Esophagus squamous epithelium (tissue), 5 donors: Measurements from ENCODE around the gene NUP210L. TPM values are rescaled to one million over a fixed set of nuclear protein-coding genes. Genes with fewer than 3 reads are reported as not detected.

ENCODE experiments used
- DNase-seq: peaks from one replicate; lab custom pipeline; 2025; lab: John Stamatoyannopoulos, UW
- H3K27ac ChIP-seq, 4 donors: fragments of 200-600 bp; sonication (generic); one replicate each; pipeline ENCODE4 v1.5.1; 2016 to 2019; ENCODE audit warnings: mild to moderate bottlenecking in 1 of 4
- H3K27me3 ChIP-seq, 4 donors: fragments of 200-600 bp; sonication (generic); 1 replicate in 3 of 4; 2 replicates in 1 of 4; pipeline versions ENCODE4 v1.5.1 to v1.6.0; 2017 to 2021; ENCODE audit warnings: antibody characterized with exemption in 1 of 4
- H3K36me3 ChIP-seq, 3 donors: fragments of 200-600 bp; sonication (generic); one replicate each; pipeline ENCODE4 v1.5.1; 2016 to 2019
- H3K4me1 ChIP-seq, 3 donors: fragments of 200-600 bp; sonication (generic); one replicate each; pipeline ENCODE4 v1.5.1; 2017 to 2019
- H3K4me3 ChIP-seq, 4 donors: fragments of 200-600 bp; sonication (generic); 1 replicate in 3 of 4; 2 replicates in 1 of 4; pipeline ENCODE4 v1.5.1; 2016 to 2019; ENCODE audit warnings: mild to moderate bottlenecking in 2 of 4, moderate library complexity in 1 of 4
- H3K9me3 ChIP-seq, 3 donors: fragments of 200-600 bp; sonication (generic); one replicate each; pipeline ENCODE4 v1.5.1; 2016 to 2019
- POLR2A ChIP-seq, 4 donors: fragments of 450-650 bp; IDR thresholded peaks; one replicate each; pipeline ENCODE4 v1.6.1; 2017; ENCODE audit warnings: antibody characterized with exemption in 4 of 4, mild to moderate bottlenecking in 4 of 4, moderate library complexity in 3 of 4
- WGBS, 2 donors: methylation state at CpG; one replicate each; pipeline ENCODE4 v1.1.5; 2018; 5-methylcytosine and 5-hydroxymethylcytosine counted together
- intact Hi-C: fragments of 100-400 bp; cut with DNase I; formaldehyde crosslinking; loops from one replicate; pipeline ENCODE4 v1.15.0; 2022
- total RNA-seq, 4 donors: library from RNA; depleted of rRNA; stranded (reverse); fragments of >200 nt; gene quantifications; one replicate each; pipeline ENCODE4 v1.1.0, GENCODE V29; 2016
- TF ChIP-seq, protein P1 (sequence below), 6 experiments: fragments of 450-650 bp in 4 of 6; fragments of 200-600 bp in 2 of 6; sonication (generic) in 2 of 6; IDR thresholded peaks; one replicate each; pipeline ENCODE4 v1.5.1; 2016 to 2019; ENCODE audit warnings: antibody characterized with exemption in 6 of 6, mild to moderate bottlenecking in 4 of 6, moderate library complexity in 4 of 6
- donor health status: DM: yes; HTN: yes; CAD: no.

Gene NUP210L
- total RNA-seq, 4 donors from 2014 or later, result 0.09 to 0.19 TPM; not detected in 2

DNA sequence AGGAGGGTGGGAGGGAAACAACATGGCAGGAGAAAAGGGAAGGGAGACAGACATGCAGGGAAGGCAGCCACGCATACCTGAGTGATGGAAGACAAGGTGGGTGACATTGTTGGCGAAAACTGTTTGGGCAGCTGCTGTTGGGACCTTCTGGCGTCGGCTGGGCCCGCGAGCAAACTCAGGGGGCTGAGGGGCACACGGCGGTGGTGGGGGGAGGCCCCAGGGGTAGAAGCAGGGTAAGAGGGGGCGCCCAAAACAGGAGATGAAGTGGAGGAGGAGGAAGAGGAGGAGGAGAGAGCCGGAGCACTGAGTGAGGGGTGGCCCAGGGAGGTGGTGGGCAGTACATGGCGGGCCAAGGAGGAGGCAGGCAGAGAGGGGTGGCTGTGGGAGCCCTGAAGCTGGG is 203.7 kb downstream of the NUP210L start:
- Histone ChIP-seq H3K4me3 (no peak overlapping the region), H3K4me1 (peaks cover 9 to 32% (median 13%) of the 10 kb centered on the region in 3 donors), H3K27me3 (no peaks in the 10 kb centered on the region), H3K27ac (no peak overlapping the region), H3K36me3 (peaks cover 35 to 81% (median 49%) of the 10 kb centered on the region in 3 donors), H3K9me3 (no peaks in the 10 kb centered on the region)
- DNase-seq, result no peak
- WGBS, 2 donors, result 89 to 95% methylated on average over 11 of the region's 11 CpGs
- intact Hi-C loops, result no loop called here
- no peak for TF ChIP-seq POLR2A (IDR thresholded peaks at IDR 0.05)
- TF ChIP-seq, protein P1, sequence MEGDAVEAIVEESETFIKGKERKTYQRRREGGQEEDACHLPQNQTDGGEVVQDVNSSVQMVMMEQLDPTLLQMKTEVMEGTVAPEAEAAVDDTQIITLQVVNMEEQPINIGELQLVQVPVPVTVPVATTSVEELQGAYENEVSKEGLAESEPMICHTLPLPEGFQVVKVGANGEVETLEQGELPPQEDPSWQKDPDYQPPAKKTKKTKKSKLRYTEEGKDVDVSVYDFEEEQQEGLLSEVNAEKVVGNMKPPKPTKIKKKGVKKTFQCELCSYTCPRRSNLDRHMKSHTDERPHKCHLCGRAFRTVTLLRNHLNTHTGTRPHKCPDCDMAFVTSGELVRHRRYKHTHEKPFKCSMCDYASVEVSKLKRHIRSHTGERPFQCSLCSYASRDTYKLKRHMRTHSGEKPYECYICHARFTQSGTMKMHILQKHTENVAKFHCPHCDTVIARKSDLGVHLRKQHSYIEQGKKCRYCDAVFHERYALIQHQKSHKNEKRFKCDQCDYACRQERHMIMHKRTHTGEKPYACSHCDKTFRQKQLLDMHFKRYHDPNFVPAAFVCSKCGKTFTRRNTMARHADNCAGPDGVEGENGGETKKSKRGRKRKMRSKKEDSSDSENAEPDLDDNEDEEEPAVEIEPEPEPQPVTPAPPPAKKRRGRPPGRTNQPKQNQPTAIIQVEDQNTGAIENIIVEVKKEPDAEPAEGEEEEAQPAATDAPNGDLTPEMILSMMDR (IDR thresholded peaks at IDR 0.05), result no peak

DNA sequence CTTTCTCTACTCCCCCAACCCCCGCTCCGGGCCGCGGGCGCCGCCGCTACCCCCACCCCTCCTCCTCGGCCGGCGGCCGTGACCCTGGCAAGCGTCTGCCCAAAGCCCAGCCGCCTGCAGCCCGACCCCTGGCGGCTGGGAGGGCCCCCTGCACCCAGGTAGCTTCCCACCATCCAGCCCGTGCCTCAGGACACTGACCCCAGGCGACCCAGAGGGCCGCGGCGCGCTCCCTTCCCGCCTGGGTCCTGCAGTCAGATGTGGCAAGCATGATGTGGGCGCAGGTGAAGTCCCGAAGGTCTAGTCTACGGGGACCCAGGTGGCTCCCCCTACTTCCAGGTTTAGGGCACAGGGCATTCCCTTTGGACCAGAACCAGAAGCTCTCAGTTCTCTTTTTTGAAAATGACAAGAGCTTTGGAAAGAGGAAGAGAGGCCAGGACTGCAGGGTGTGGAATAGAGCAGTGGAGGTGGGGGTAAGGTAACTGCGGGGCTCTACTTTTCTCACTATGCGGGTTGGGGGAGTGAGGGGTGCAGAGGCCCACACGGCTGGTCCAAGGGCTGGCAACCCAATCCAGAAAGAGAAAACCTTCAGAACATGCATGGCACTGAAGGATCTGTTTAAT is 208.1 kb downstream of the NUP210L start, which contains the start of gene DENND4B:
DENND4B (minus strand) TSS at position 97 of the 620 bp plus-strand sequence. CDS start 2,344 bp downstream, outside the sequence.
- peaks cover 14 to 39% (median 21%) of the 10 kb centered on the region in 3 donors for H3K4me1 ChIP-seq
- DNase-seq, result no peak
- H3K27ac ChIP-seq, result peak within 1 kb of the TSS; percentile 91 to 100 (median 96)
- no peak for TF ChIP-seq POLR2A (IDR thresholded peaks at IDR 0.05)
- TF ChIP-seq, protein P1 (IDR thresholded peaks at IDR 0.05), result peak; percentile 90 to 99 (median 94)
- 30 to 38% methylated on average over 5 to 8 of the region's 28 CpGs for WGBS, 2 donors
- H3K4me3 ChIP-seq, result peak within 1 kb of the TSS; percentile 77 to 100 (median 90)
- no peaks in the 10 kb centered on the region for H3K9me3 ChIP-seq
- no peaks in the 10 kb centered on the region for H3K27me3 ChIP-seq
- H3K36me3 ChIP-seq, result peaks cover 10 to 69% (median 43%) of the 10 kb centered on the region in 3 donors
- intact Hi-C loops, result no loop called here

DNA sequence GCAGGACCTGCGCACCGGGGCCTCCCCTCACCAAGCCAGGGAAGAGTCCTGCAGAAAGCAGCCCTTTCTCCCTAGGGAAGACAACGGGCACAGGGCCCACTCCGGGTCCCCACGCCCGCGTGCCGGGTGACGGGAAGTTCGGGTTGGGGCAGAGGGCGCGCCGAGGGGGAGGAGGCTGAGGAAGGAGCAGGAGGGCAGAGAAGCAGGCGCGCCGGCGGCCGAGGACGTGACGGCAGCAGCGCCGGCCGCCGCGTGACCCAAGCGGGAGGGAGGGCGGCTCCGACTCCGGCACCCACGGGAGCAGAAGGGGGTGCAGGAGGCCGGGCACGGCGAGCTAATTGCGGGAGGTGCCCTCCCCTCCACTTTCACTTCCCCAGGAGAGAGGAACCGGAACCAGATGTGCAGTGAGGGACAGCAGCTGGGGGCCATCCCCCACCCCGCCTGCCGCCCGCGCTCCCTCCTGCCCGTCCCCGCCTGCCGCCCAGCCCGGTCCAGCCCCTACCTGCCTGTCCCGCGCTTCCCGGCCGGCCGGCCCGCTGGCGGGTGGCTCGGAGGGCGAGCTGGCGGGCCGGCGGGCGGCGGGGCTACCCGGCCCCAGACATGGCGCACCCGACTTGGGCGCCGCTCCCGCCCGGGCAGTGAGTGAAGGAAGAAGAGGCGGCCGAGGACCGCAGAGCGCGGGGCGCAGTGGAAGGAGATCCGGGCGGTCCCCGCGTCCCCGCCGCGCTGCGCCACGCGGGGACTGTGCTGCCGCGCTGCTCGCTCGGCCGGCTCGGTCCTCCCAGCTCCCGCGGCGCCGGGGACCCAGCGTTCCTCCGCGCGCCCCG is 208.9 kb downstream of the NUP210L start:
- TF ChIP-seq POLR2A (IDR thresholded peaks at IDR 0.05), result peak in 2 of 4 donors; percentile 31 to 48
- TF ChIP-seq, protein P1 (IDR thresholded peaks at IDR 0.05), result no peak
- Histone ChIP-seq H3K9me3 (no peaks in the 10 kb centered on the region), H3K36me3 (peaks cover 3 to 69% (median 37%) of the 10 kb centered on the region in 3 donors), H3K4me1 (peaks cover 14 to 39% (median 21%) of the 10 kb centered on the region in 3 donors), H3K27me3 (no peaks in the 10 kb centered on the region), H3K4me3 (peak overlapping the region; percentile 77 to 100 (median 90)), H3K27ac (peak overlapping the region; percentile 91 to 100 (median 96))
- DNase-seq, result peak; percentile 72
- 0 to 5% methylated on average over 4 to 13 of the region's 95 CpGs for WGBS, 2 donors
- intact Hi-C loops, result no loop called here

DNA sequence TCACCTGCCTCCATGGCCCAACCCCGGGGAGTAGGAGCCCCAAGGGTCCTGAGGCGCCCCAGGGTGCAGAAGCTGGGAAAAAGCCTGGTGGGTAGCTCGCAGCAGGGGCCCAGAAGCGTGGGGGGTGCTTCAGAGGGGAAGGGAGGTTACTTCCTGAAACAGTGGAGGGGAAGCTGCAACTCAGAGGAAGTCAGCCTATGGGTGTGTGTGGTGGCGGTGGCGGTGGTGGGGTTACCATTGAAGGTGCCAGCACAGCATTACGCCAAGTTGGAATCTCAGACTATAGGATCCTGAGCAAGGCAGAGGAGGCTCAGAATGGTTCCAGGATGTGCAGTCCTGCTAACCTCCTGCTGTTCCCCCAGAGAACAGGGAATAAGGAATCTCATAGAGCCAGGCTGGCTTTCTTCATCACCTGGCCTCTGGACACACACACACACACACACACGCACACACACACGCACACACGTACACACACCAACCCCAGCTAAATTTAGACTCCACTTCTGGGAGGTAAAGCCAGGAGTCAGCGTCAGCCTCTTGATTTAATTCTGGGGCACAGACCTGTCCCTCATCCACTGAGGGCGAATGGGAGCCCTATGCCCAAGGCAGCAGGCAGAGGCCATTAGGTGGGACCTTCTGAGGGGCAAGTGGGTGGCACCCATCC is 209.6 kb downstream of the NUP210L start:
- TF ChIP-seq, protein P1 (IDR thresholded peaks at IDR 0.05), result no peak
- TF ChIP-seq POLR2A (IDR thresholded peaks at IDR 0.05), result peak in 1 of 4 donors; percentile 39
- no peak for DNase-seq
- H3K4me1 ChIP-seq, result peaks cover 14 to 39% (median 21%) of the 10 kb centered on the region in 3 donors
- WGBS, 2 donors, result 17 to 22% methylated on average over 8 to 9 of the region's 12 CpGs
- no peaks in the 10 kb centered on the region for H3K27me3 ChIP-seq
- peak overlapping the region; percentile 91 to 100 (median 96) for H3K27ac ChIP-seq
- peaks cover 0 to 69% (median 40%) of the 10 kb centered on the region in 3 donors for H3K36me3 ChIP-seq
- intact Hi-C loops, result no loop called here
- peak overlapping the region; percentile 77 to 100 (median 90) for H3K4me3 ChIP-seq
- H3K9me3 ChIP-seq, result no peaks in the 10 kb centered on the region
